ENCODE data around the gene EXOC6B. TPM values are rescaled to one million over a fixed set of nuclear protein-coding genes. Genes with fewer than 3 reads are reported as not detected.

The EXOC6B gene
- total and polyA plus RNA-seq, 2 of the 8 experiments (the other 6 are each of a cell fraction or from before 2014, with no cell fraction given) = 13.5 to 33.0 TPM

DNA sequence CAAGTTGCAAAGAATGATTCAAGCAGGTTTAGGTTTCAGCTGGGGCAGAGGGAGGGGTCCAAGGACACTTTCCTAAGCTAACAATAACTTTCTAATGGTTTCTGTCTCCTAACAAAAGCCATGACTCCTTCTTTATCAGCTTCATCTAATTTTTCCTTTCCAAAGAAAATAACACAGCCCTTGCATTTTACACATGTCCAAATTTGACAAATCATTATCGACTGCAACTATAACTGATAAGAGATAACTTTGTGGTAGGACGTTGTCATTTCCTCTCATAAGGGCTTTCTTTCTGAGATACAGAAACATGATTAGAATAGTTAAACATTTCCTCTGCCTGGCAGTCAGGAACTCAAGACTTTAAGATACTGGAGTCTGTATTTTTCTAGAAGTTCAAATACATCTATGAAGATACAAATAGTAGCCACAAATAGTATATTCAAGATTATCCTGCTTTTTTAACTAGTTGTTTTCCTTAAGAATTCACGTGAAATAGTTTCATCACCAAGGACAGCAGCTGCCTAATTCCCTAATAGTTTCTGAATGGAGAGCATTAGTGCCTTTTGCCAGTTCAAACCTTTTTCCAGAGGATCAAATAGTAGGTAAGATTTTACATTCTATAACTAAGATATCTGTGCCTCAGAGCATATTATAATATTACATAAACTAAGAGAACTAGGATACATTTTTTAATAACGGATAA lies 263.2 kb downstream of the EXOC6B start:
- H3K9ac ChIP-seq (replicated peaks in 1 of 4; ENCODE audit: extremely low read depth in 1 of 4, low read depth in 3 of 4, low read length in 3 of 4) = no peak overlapping the region
- no peak overlapping the region for H4K91ac ChIP-seq (replicated peaks; ENCODE audit: insufficient read length, low read length)
- H3K14ac ChIP-seq (ENCODE audit: insufficient read length) = no peak overlapping the region
- CTCF ChIA-PET (ENCODE audit: partially characterized antibody) = interaction anchor here (1.0 kb wide), 1 partner anchor 9 kb away, joined by 7 read pairs; no protein-coding TSS in a partner anchor
- H3K23ac ChIP-seq (ENCODE audit: insufficient read length) = no peak overlapping the region
- H3K27me3 ChIP-seq (replicated peaks in 1 of 4; ENCODE audit: control insufficient read depth in 3 of 4, extremely low read depth in 1 of 4, insufficient read depth in 3 of 4, low read length in 3 of 4) = no peaks in the 10 kb centered on the region
- no peak overlapping the region for H4K5ac ChIP-seq (ENCODE audit: insufficient read length, low read depth, low read length)
- no peak overlapping the region for H2BK12ac ChIP-seq (ENCODE audit: low read depth, low read length)
- H2BK20ac ChIP-seq (ENCODE audit: low read length) = no peak overlapping the region
- no peak overlapping the region for H2BK15ac ChIP-seq (ENCODE audit: low read length)
- POLR2A ChIA-PET (ENCODE audit: partially characterized antibody) = no interaction called here
- no peaks in the 10 kb centered on the region for H3K36me3 ChIP-seq (ENCODE audit: control insufficient read depth in 2 of 4, insufficient read depth in 4 of 4, low read length in 3 of 4)
- WGBS, 2 experiments (ENCODE audit: extremely low coverage in 1 of 2, insufficient coverage in 1 of 2, insufficient read length in 1 of 2, insufficient replicate concordance in 2 of 2, low coverage in 1 of 2, low lambda C conversion rate in 2 of 2, missing lambda C conversion rate in 1 of 2) = 75% methylated on average over 4 of the region's 4 CpGs; no CpG with 5 or more reads in 1 of the 2 experiments
- TF ChIP-seq POU5F1 (IDR thresholded peaks at IDR 0.05; ENCODE audit: low read depth, low read length) (no peak), SIN3A (conservative IDR thresholded peaks at IDR 0.05 in 1 of 2, IDR thresholded peaks at IDR 0.05 in 1 of 2; ENCODE audit: low read depth in 1 of 2, low read length in 2 of 2) (no peak), PHF8 (conservative IDR thresholded peaks at IDR 0.05; ENCODE audit: low read depth, low read length) (no peak), JUND (IDR thresholded peaks at IDR 0.05; ENCODE audit: low read length) (no peak), SP4 (IDR thresholded peaks at IDR 0.05; ENCODE audit: low read length) (no peak), EZH2 (IDR thresholded peaks at IDR 0.05; ENCODE audit: low read depth, low read length, severe bottlenecking) (no peak), SAP30 (IDR thresholded peaks at IDR 0.05; ENCODE audit: insufficient read depth, insufficient replicate concordance, low read length) (no peak), SUZ12 (IDR thresholded peaks at IDR 0.05; ENCODE audit: low read length) (no peak), RBBP5 (IDR thresholded peaks at IDR 0.05; ENCODE audit: borderline replicate concordance, low read depth, low read length) (no peak), NRF1 (IDR thresholded peaks at IDR 0.05; ENCODE audit: low read depth, low read length) (no peak), RFX5 (IDR thresholded peaks at IDR 0.05; ENCODE audit: borderline replicate concordance, low read depth, low read length) (no peak), EGR1 (IDR thresholded peaks at IDR 0.05; ENCODE audit: borderline replicate concordance, low read depth, low read length) (no peak)
- no peak overlapping the region for H2AFZ ChIP-seq (ENCODE audit: low read length)
- H2BK120ac ChIP-seq (replicated peaks; ENCODE audit: low read depth, low read length) = no peak overlapping the region
- H4K8ac ChIP-seq (ENCODE audit: extremely low read depth, insufficient read depth, low read length) = no peak overlapping the region
- no peak overlapping the region for H3K56ac ChIP-seq (replicated peaks; ENCODE audit: insufficient read length, low read depth, low read length)
- H3K79me2 ChIP-seq (ENCODE audit: control insufficient read depth in 1 of 2, insufficient read depth in 2 of 2, low read length in 2 of 2) = no peaks in the 10 kb centered on the region
- no peaks in the 10 kb centered on the region for H3K79me1 ChIP-seq (ENCODE audit: low read depth, low read length)
- H3K4ac ChIP-seq (replicated peaks; ENCODE audit: insufficient read length, low read depth, low read length) = no peak overlapping the region
- no peaks in the 10 kb centered on the region for H4K20me1 ChIP-seq (replicated peaks in 1 of 2; ENCODE audit: control insufficient read depth in 1 of 2, insufficient read depth in 2 of 2, low read length in 2 of 2)
- H3K4me3 ChIP-seq (ENCODE audit: extremely low read depth in 1 of 4, insufficient read depth in 2 of 4, low read depth in 3 of 4, low read length in 4 of 4) = no peak overlapping the region
- no peak overlapping the region for H3K4me2 ChIP-seq (ENCODE audit: insufficient read depth in 1 of 2, low read depth in 2 of 2, low read length in 2 of 2)
- no peak overlapping the region for H2AK5ac ChIP-seq (ENCODE audit: low read depth, low read length)
- H3K23me2 ChIP-seq (ENCODE audit: low read depth, low read length) = peaks cover 2% of the 10 kb centered on the region; the same call in 1 of the 2 replicates
- H3K9me3 ChIP-seq (ENCODE audit: insufficient read depth in 2 of 2, low read depth in 1 of 2, low read length in 1 of 2) = no peaks in the 10 kb centered on the region
- H3K27ac ChIP-seq (ENCODE audit: low read depth, low read length) = no peak overlapping the region
- FAIRE-seq (no peak), DNase-seq (ENCODE audit: low read depth in 1 of 2, low spot score in 2 of 2) (no peak)
- H3K18ac ChIP-seq (ENCODE audit: extremely low read depth, low read length) = no peak overlapping the region
- peaks cover 0 to 5% (median 2%) of the 10 kb centered on the region in 4 experiments; a peak in 2 of 7 replicates for H3K4me1 ChIP-seq (replicated peaks in 1 of 4; ENCODE audit: control insufficient read depth in 3 of 4, insufficient read depth in 4 of 4, low read length in 3 of 4)
- H2BK5ac ChIP-seq (ENCODE audit: low read depth, low read length) = no peak overlapping the region
